SK-N-SH (cell line): ENCODE measurements around the gene SMPD2. TPM values are rescaled to one million over a fixed set of nuclear protein-coding genes. Genes with fewer than 3 reads are reported as not detected.

Source experiments
- CTCF ChIA-PET: fragments of 300-600, 350-600 bp; formaldehyde crosslinking; extraction: SDS; loops from one replicate; lab custom pipeline; 2021; lab: Yijun Ruan, JAX
- POLR2A ChIA-PET: fragments of 350-600 bp; sonication (Branson Sonifier 250); formaldehyde crosslinking; extraction: SDS; loops from one replicate; lab custom pipeline; 2020; ENCODE audit warnings: antibody characterized with exemption, inconsistent platforms; lab: Yijun Ruan, JAX
- DNase-seq: peaks from one replicate; pipeline ENCODE4 v3.0.0; 2012
- H2AFZ ChIP-seq: fragments of 200-600 bp; sonication (generic); 2 replicates; pipeline ENCODE4 v1.8.1; 2016; ENCODE audit warnings: antibody characterized with exemption, mild to moderate bottlenecking, low read depth
- H3F3A ChIP-seq: fragments of 200-600 bp; sonication (generic); replicated peaks from 2 replicates; pipeline ENCODE3; 2016; ENCODE audit warnings: antibody characterized with exemption, mild to moderate bottlenecking; ENCODE audit not compliant: insufficient read depth
- H3K27ac ChIP-seq, 2 experiments: fragments of 200-500 bp in 1 of 2; fragments of 200-600 bp in 1 of 2; sonication (Bioruptor generic) in 1 of 2; sonication (generic), shearing (Covaris generic) in 1 of 2; 2 replicates each; pipeline versions ENCODE4 v1.5.1 to v1.6.1; 2014 to 2016; ENCODE audit warnings: low read depth in 2 of 2, inconsistent platforms in 1 of 2, low read length in 1 of 2, mild to moderate bottlenecking in 1 of 2, mixed read lengths in 1 of 2
- H3K27me3 ChIP-seq: fragments of 200-600 bp; sonication (generic), shearing (Covaris generic); 2 replicates; pipeline ENCODE4 v1.6.1; 2016; ENCODE audit warnings: mixed run types; ENCODE audit not compliant: insufficient read depth
- H3K36me3 ChIP-seq, 2 experiments: fragments of 200-500 bp in 1 of 2; fragments of 200-600 bp in 1 of 2; sonication (Bioruptor generic) in 1 of 2; sonication (generic) in 1 of 2; replicated peaks in 1 of 2; 2 replicates each; pipeline versions ENCODE3 to v1.5.1; 2014 to 2016; ENCODE audit warnings: low read length in 1 of 2, mild to moderate bottlenecking in 1 of 2; ENCODE audit not compliant: insufficient read depth in 2 of 2, control insufficient read depth in 1 of 2
- H3K4me1 ChIP-seq, 2 experiments: fragments of 200-500 bp in 1 of 2; fragments of 200-600 bp in 1 of 2; sonication (Bioruptor generic) in 1 of 2; sonication (generic), shearing (Covaris generic) in 1 of 2; 2 replicates each; pipeline versions ENCODE4 v1.5.1 to v1.6.1; 2014 to 2016; ENCODE audit warnings: low read depth in 1 of 2, low read length in 1 of 2, mixed run types in 1 of 2; ENCODE audit not compliant: insufficient read depth in 2 of 2, control insufficient read depth in 1 of 2
- H3K4me2 ChIP-seq: fragments of 200-600 bp; sonication (generic), shearing (Covaris generic); 2 replicates; pipeline ENCODE4 v1.6.1; 2017; ENCODE audit warnings: mixed run types
- H3K4me3 ChIP-seq, 2 experiments: fragments of 200-500 bp in 1 of 2; fragments of 200-600 bp in 1 of 2; sonication (Bioruptor generic) in 1 of 2; sonication (generic), shearing (Covaris generic) in 1 of 2; 2 replicates each; pipeline versions ENCODE4 v1.5.1 to v1.8.1; 2014 to 2016; ENCODE audit warnings: low read depth in 2 of 2, inconsistent platforms in 1 of 2, low read length in 1 of 2, mild to moderate bottlenecking in 1 of 2, mixed read lengths in 1 of 2, moderate library complexity in 1 of 2
- H3K79me2 ChIP-seq: fragments of 200-600 bp; sonication (generic); 2 replicates; pipeline ENCODE4 v1.8.1; 2017; ENCODE audit warnings: mild to moderate bottlenecking; ENCODE audit not compliant: insufficient read depth
- H3K9ac ChIP-seq: fragments of 200-600 bp; sonication (generic); 2 replicates; pipeline ENCODE4 v1.6.1; 2017; ENCODE audit warnings: mixed run types
- H3K9me2 ChIP-seq: fragments of 200-600 bp; sonication (generic); 2 replicates; pipeline ENCODE4 v1.6.1; 2017; ENCODE audit warnings: mixed run types
- H3K9me3 ChIP-seq: fragments of 200-600 bp; sonication (generic); 2 replicates; pipeline ENCODE4 v1.6.1; 2017; ENCODE audit warnings: mixed run types, mild to moderate bottlenecking, moderate library complexity
- H4K20me1 ChIP-seq: fragments of 200-600 bp; sonication (generic); 2 replicates; pipeline ENCODE4 v1.6.1; 2017; ENCODE audit warnings: mild to moderate bottlenecking, mixed run types; ENCODE audit not compliant: insufficient read depth
- EZH2phosphoT487 ChIP-seq: fragments of 200-600 bp; sonication (generic); IDR thresholded peaks from 2 replicates; pipeline ENCODE4 v1.6.1; 2017; ENCODE audit warnings: low read depth, mixed run types, mild to moderate bottlenecking, antibody characterized with exemption, moderate library complexity, borderline replicate concordance
- FOXM1 ChIP-seq: IDR thresholded peaks from 2 replicates; pipeline ENCODE4 v1.4.0; 2012; ENCODE audit warnings: low read depth, mild to moderate bottlenecking
- JUND ChIP-seq: IDR thresholded peaks from 2 replicates; pipeline ENCODE4 v1.4.0; 2012
- MEF2A ChIP-seq: IDR thresholded peaks from 2 replicates; pipeline ENCODE4 v1.4.0; 2012; ENCODE audit warnings: low read depth, borderline replicate concordance
- MXI1 ChIP-seq: IDR thresholded peaks from 2 replicates; pipeline ENCODE4 v1.6.1; 2012; ENCODE audit warnings: mild to moderate bottlenecking, low read depth, low read length, improper control_type of control experiment
- POLR2AphosphoS5 ChIP-seq: IDR thresholded peaks from 2 replicates; pipeline ENCODE4 v1.6.1; 2012; ENCODE audit warnings: low read depth, low read length
- RAD21 ChIP-seq: IDR thresholded peaks from 2 replicates; pipeline ENCODE4 v1.6.1; 2012; ENCODE audit warnings: mild to moderate bottlenecking, low read length
- RCOR1 ChIP-seq: fragments of 150-350 bp; IDR thresholded peaks from 2 replicates; pipeline ENCODE4 v1.6.1; 2017; ENCODE audit warnings: antibody characterized with exemption, low read length
- RXRA ChIP-seq: IDR thresholded peaks from 2 replicates; pipeline ENCODE4 v1.4.0; 2012; ENCODE audit warnings: low read depth, mild to moderate bottlenecking, borderline replicate concordance
- TAF1 ChIP-seq: IDR thresholded peaks from 2 replicates; pipeline ENCODE4 v1.6.1; 2012; ENCODE audit warnings: low read depth, mild to moderate bottlenecking, low read length, moderate library complexity, borderline replicate concordance
- TCF12 ChIP-seq: IDR thresholded peaks from 2 replicates; pipeline ENCODE4 v1.4.0; 2012
- TEAD4 ChIP-seq: IDR thresholded peaks from 2 replicates; pipeline ENCODE4 v1.4.0; 2012; ENCODE audit warnings: mild to moderate bottlenecking, borderline replicate concordance; ENCODE audit not compliant: insufficient read depth
- USF1 ChIP-seq: IDR thresholded peaks from 2 replicates; pipeline ENCODE4 v1.4.0; 2012; ENCODE audit warnings: low read depth, borderline replicate concordance
- USF2 ChIP-seq: fragments of 150-350 bp; IDR thresholded peaks from 2 replicates; pipeline ENCODE4 v1.6.1; 2017; ENCODE audit warnings: antibody characterized with exemption, low read length, low read depth, borderline replicate concordance
- ZBTB33 ChIP-seq: IDR thresholded peaks from 2 replicates; pipeline ENCODE4 v1.4.0; 2012; ENCODE audit warnings: low read depth, borderline replicate concordance
- WGBS: methylation state at CpG from one replicate; pipeline ENCODE4 v1.1.6; 2017; ENCODE audit warnings: low lambda C conversion rate; 5-methylcytosine and 5-hydroxymethylcytosine counted together
- polyA plus RNA-seq, 3 experiments: library from polyadenylated mRNA; depleted of rRNA; stranded (reverse); fragments of >200 nt; gene quantifications; 2 replicates each; pipeline ENCODE4 v1.2.3, GENCODE V29; 2012
- TF ChIP-seq, protein P1 (sequence below): IDR thresholded peaks from 2 replicates; pipeline ENCODE4 v1.6.1; 2012; ENCODE audit warnings: mild to moderate bottlenecking, low read depth, low read length, moderate library complexity

SMPD2 gene
- polyA plus RNA-seq, 1 of the 3 experiments (the other 2 are of a cell fraction), result 9.7 TPM

DNA sequence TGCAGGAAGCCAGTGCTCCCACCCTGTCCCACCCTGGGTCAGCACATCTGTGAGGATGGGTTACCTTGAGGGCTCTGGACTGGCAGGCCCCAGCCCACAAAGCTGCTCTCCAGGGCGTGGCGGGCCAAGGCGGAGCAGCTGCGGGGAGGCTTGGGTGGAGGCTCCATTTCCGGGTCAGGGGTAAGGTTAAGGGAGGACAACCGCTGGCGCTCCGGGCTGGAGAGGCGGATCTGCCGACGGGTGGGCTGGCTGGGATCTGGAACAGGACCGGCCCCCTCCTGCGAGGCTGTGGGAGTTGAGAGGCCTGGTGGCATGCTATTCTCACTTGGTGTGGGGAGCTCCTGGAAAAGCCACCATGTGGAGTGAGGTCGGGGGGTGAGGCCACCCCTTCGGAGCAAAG is 5.5 kb downstream of the SMPD2 start (continued):
- TF ChIP-seq, protein P1, sequence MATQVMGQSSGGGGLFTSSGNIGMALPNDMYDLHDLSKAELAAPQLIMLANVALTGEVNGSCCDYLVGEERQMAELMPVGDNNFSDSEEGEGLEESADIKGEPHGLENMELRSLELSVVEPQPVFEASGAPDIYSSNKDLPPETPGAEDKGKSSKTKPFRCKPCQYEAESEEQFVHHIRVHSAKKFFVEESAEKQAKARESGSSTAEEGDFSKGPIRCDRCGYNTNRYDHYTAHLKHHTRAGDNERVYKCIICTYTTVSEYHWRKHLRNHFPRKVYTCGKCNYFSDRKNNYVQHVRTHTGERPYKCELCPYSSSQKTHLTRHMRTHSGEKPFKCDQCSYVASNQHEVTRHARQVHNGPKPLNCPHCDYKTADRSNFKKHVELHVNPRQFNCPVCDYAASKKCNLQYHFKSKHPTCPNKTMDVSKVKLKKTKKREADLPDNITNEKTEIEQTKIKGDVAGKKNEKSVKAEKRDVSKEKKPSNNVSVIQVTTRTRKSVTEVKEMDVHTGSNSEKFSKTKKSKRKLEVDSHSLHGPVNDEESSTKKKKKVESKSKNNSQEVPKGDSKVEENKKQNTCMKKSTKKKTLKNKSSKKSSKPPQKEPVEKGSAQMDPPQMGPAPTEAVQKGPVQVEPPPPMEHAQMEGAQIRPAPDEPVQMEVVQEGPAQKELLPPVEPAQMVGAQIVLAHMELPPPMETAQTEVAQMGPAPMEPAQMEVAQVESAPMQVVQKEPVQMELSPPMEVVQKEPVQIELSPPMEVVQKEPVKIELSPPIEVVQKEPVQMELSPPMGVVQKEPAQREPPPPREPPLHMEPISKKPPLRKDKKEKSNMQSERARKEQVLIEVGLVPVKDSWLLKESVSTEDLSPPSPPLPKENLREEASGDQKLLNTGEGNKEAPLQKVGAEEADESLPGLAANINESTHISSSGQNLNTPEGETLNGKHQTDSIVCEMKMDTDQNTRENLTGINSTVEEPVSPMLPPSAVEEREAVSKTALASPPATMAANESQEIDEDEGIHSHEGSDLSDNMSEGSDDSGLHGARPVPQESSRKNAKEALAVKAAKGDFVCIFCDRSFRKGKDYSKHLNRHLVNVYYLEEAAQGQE, result no peak
- no peak for TF ChIP-seq RXRA
- no peak for TF ChIP-seq EZH2phosphoT487
- TF ChIP-seq, all 33 proteins: peak for 0

DNA sequence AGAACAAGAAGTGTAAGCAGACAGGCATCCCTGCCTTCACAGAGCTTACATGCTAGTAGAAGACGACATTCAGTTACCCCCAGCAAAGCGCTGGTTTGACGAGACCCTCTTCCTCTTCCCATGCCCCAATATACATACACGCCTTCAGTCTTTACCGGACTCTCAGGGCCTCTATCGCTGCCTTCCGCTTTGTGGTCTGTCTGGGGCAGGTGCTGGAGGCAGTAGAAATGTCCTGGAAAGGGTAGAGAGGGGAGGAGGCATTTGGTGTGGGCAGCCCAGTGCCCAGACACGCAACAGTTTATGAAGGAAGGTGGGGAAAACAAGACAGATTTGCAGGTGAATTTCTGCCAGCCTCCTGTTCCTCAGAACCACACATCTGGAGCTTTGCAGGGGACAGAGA is 6.0 kb downstream of the SMPD2 start:
- DNase-seq, result no peak
- Histone ChIP-seq H3K9ac (no peak overlapping the region), H3K4me1 (peaks cover 0 to 15% of the 10 kb centered on the region in 2 experiments; a peak in 1 of 4 replicates), H4K20me1 (no peaks in the 10 kb centered on the region), H3K9me3 (no peaks in the 10 kb centered on the region), H3K4me2 (no peak overlapping the region), H3K27ac (no peak overlapping the region), H2AFZ (no peak overlapping the region), H3K9me2 (no peaks in the 10 kb centered on the region), H3F3A (no peaks in the 10 kb centered on the region), H3K36me3 (peaks cover 2 to 51% of the 10 kb centered on the region in 2 experiments), H3K27me3 (no peaks in the 10 kb centered on the region), H3K79me2 (no peaks in the 10 kb centered on the region), H3K4me3 (no peak overlapping the region)
- 85% methylated on average over 8 of the region's 8 CpGs for WGBS
- TF ChIP-seq ZBTB33 (no peak), RAD21 (no peak), USF1 (no peak), TEAD4 (no peak), USF2 (no peak), MEF2A (no peak), RCOR1 (no peak), EZH2phosphoT487 (no peak), POLR2AphosphoS5 (no peak), TAF1 (no peak), MXI1 (no peak), FOXM1 (no peak), JUND (no peak), TCF12 (no peak)
- POLR2A ChIA-PET, result interaction anchor here (0.9 kb wide), 1 partner anchor 9 kb away, joined by 3 read pairs; the partner anchor contains the start of gene MICAL1
- CTCF ChIA-PET, result no interaction called here
